GM21576 (cell line): Measurements from ENCODE around the gene DOCK4.
A peak's percentile ranks its signal among the peaks of the same experiment; 100 is the strongest.
"Not testable (repeated sequence)": the region's sequence is repeated elsewhere in the genome, so short reads cannot be mapped to it uniquely, and the experiment has no call there.

Source experiments
- ATAC-seq: cut with Tn5 transposase; IDR thresholded peaks from one replicate; pipeline ENCODE4 v1.9.1; 2021; ENCODE audit warnings: mild to moderate bottlenecking, moderate library complexity; ENCODE audit not compliant: unreplicated experiment

DOCK4 gene

GRCh38 chr7:112206238-112206990 lies at the start of gene DOCK4, which contains the start of gene ZNF277:
TSS of gene DOCK4 (minus strand) at chr7:112206399. CDS start at chr7:112206138, 261 bp downstream.
TSS of gene ZNF277 (plus strand) at chr7:112206695. CDS start at chr7:112206717, 22 bp downstream.
- peak; percentile 92 for ATAC-seq

DNA sequence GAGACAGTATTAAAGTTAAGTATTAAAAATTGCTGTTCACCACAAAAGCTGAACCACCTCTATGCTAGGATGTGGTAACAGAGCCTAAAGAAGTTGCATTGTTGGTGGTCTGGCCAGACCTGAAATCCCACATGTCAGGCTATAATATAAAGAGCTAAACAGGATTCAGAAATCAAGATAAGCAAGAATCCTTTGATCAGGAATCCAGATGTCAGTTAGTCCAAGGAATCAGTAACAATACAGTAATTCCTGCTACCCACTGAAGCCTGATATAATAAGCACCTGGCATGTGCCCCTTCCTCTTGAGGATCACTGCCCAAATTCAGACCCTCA lies 49.2 kb upstream of the DOCK4 start:
- ATAC-seq = no peak

DNA sequence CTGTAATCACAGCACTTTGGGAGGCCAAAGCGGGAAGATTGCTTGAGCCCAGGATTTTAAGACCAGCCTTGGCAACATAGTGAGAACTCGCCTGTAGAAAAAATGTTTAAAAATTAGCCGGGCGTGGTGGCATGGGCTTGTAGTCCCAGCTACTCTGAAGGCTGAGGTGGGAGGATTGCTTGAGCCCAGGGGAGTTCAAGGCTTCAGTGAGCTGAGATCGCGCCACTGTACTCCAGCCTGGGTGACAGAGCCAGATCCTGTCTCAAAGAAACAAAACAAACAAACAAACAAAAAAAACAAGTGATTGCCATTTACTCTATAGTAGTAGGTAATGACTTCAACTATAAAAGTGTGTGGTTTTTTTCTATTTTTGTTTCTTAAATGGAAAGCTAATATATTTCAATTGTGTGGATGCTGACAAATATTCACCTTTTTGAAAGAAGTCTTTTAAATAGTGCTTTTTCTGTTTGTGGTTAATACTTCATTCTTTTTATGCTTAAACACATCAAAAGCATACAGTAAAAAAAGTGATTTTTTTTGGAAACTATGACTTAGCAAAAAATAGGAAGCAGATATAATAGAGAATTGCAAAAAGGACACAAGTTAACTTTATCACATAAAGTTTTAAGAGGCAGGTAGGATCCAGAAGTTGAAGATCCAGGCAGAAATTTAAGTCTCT lies 48.6 kb upstream of the DOCK4 start:
- no peak for ATAC-seq

GRCh38 chr7:112254156-112254555 lies 48.0 kb upstream of the DOCK4 start:
- ATAC-seq = no peak

- ATAC-seq = no peak
Observed at GRCh38 chr7:112252691-112253090, 46.5 kb upstream of the DOCK4 start.

- no peak for ATAC-seq
Observed at GRCh38 chr7:112252141-112252540, 45.9 kb upstream of the DOCK4 start.

GRCh38 chr7:112249967-112250366 lies 43.8 kb upstream of the DOCK4 start:
- ATAC-seq = not testable (repeated sequence)

- no peak for ATAC-seq
Observed at GRCh38 chr7:112248598-112248997, 42.4 kb upstream of the DOCK4 start.

- ATAC-seq = no peak
Observed at GRCh38 chr7:112238852-112239610, 32.8 kb upstream of the DOCK4 start.

DNA sequence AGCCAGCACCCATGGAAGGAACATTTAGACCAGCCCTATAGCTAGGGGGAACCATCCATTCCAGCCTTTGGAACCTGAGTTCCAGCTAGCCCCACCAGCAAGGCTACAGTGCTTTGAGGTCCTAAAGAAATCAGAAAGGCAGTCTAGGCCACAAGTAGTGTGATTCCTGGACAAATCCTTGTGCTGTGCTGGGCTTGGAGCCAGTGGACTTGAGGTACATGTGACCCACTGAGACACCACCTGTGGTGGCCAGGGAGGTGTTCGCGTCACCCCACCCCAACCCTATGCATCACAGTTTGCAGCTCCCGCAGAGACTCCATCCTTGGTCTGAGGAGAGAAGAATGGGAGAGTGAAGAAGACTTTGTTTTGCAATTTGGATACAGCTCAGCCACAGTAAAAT lies 32.1 kb upstream of the DOCK4 start:
- no peak for ATAC-seq

DNA sequence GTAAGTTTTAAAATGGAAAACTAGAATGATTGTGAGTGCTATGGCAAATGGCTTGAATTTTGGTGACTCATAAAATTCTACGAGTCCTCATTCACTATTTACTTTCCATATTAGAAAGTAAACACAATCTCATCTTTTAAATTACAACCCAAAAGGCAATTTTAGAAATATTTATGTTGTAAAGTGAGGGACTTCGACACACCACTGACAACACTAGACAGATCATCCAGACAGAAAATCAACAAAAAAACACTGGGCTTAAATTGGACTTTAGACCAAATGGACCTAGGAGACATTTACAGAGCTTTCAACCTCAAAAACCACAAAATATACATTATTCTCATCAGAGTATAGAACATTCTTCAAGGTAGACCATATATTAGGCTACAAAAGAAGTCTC lies 30.4 kb upstream of the DOCK4 start:
- no peak for ATAC-seq

DNA sequence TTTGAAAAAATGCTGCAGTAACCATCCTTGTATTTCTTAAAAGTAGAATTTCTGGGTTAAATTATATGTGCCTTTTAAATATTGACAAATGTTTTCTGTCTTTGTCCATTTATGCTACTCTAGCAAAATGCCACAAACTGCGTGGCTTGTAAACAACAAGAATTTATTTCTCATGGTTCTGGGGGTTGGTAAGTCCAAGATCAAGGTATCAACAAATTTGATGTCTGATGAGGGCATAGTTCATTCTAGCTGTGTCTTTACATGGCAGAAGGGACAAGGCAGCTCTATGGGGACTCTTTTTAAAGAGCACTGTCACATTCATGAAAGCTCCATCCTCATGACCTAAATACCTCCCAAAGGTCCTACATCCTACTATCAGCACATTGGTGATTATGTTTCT lies 27.9 kb upstream of the DOCK4 start:
- no peak for ATAC-seq

- no peak for ATAC-seq
Observed at GRCh38 chr7:112233048-112233697, 27.0 kb upstream of the DOCK4 start.

DNA sequence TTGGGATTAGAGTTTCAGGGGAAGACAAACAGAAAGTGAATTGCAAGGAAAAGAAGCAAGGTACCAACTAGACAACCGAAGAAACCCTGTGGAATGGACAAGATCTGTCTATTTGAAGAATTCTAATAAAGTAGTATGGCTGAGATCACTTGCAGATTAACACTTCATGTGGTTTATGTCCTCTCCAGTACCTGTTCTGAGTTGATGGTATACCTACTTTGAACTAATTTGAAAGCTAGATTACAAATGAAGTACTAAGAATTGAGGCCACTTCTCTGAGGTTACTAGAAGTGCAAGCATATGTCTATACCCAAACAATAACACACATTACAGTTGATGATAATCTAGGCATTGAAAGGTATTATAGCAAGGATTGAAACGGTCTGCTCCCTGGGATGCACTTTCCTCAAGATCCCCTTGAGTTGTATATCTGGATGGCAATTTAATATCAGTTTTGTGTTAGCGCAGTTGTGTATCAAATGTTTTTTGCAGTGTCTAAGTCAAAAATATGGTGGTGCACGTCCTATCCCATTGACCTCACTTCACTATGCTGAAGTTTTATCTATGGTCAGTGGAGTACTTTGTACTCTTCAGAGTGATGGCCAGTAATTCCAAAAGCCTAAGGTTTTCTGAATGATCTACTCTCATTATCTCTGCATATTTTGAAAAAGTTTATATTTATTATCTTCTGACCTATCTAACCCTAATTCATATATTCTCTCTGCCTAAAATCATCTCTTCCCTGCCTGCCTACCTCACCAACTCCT lies 26.2 kb upstream of the DOCK4 start:
- no peak for ATAC-seq

GRCh38 chr7:112228632-112229031 lies 22.4 kb upstream of the DOCK4 start:
- no peak for ATAC-seq

DNA sequence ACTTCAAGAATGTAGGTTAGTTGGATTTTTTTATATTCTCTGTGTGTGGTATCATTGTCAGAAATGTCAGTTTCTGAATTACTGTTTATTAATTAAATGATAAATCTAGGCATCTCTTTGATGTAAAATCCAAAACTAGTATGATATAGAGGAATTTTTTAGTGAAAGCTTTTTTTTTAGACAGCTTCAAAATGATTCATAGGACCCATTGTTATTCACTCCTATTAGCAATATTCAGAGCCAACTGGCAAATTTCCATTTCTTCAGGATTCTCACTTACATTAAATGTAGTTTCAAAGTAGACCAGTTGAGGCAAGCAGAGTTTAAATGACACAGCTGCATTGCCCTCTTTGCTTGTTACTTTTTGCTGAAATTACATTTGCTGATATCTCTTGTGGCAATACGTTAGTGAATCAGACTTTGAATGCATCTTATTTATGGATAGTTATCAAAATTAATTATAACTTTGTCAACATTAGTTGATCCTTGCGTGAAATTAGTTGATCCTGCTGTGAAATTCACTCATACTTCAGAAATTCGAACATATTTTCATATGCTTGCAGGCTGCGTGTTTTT lies 20.6 kb upstream of the DOCK4 start:
- ATAC-seq = no peak

DNA sequence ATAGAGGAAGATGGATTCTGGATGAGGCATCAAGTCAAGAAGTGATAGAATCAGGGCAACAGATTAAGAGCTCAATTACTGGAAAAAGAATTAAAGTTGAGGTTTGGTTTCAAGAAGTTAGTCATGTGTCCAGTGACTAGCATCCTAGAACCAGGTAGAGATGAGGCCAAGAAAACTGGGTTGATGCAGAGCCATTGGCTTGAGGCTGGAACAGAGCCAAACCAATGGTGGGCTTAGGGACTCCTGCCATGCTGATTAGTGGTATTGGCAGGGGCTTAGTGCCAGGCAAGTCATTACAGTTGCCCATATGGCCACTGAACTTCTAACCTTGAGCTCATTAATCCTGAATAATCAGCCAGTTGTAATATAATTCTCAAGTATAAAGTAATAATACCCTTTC lies 18.8 kb upstream of the DOCK4 start:
- no peak for ATAC-seq

- ATAC-seq = no peak
Observed at GRCh38 chr7:112224186-112224585, 18.0 kb upstream of the DOCK4 start.

- no peak for ATAC-seq
Observed at GRCh38 chr7:112223310-112223709, 17.1 kb upstream of the DOCK4 start.

DNA sequence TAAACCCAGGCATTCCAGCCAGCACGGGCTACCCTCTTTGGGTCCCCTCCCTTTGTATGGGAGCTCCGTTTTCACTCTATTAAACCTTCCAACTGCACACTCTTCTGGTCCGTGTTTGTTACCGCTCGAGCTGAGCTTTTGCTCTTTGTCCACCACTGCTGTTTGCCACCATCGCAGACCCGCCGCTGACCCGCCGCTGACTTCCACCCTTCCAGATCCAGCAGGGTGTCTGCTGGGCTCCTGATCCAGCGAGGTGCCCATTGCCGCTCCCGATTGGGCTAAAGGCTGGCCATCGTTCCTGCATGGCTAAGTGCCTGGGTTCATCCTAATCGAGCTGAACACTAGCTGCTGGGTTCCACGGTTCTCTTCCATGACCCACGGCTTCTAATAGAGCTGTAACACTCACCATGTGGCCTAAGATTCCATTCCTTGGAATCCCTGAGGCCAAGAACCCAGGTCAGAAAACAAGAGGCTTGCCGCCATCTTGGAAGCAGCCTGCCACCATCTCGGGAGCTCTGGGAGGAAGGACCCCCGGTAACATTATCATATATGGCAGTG lies 14.8 kb upstream of the DOCK4 start:
- ATAC-seq = no peak
